ENCODE data around the gene ITIH2. TPM values are rescaled to one million over a fixed set of nuclear protein-coding genes. Genes with fewer than 3 reads are reported as not detected.

The ITIH2 gene
- total RNA-seq, 2 experiments from 2014 or later = not detected

GRCh38 chr10:7686351-7687171 lies 16.6 kb upstream of the ITIH2 start:
- Histone ChIP-seq H3K4me3 (ENCODE audit: low read depth, low read length, poor library complexity, severe bottlenecking) (no peak overlapping the region), H3K36me3 (ENCODE audit: insufficient read depth, low read length) (no peaks in the 10 kb centered on the region), H3K4me1 (ENCODE audit: insufficient read depth, low read length, poor library complexity, severe bottlenecking) (no peaks in the 10 kb centered on the region), H3K4me2 (ENCODE audit: low read length) (0 out of 2 replicates have a peak overlapping the region, but pooled peaks have one; percentile 16), H4K20me1 (ENCODE audit: insufficient read depth, low read length) (no peaks in the 10 kb centered on the region), H3K9me3 (ENCODE audit: low read length) (0 out of 2 replicates have a peak, but pooled peaks cover 6% of the 10 kb centered on the region), H3K27ac (ENCODE audit: low read depth, low read length, poor library complexity, severe bottlenecking) (no peak overlapping the region), H2AFZ (ENCODE audit: low read length) (peak overlapping the region; percentile 55; the same call in 1 of the 2 replicates), H3K79me2 (ENCODE audit: insufficient read depth, low read depth, low read length) (no peaks in the 10 kb centered on the region), H3K9me2 (ENCODE audit: insufficient read depth, low read length) (no peaks in the 10 kb centered on the region)
- ChIA-PET CTCF (ENCODE audit: unreplicated experiment) (interaction anchor here (0.8 to 1.6 kb wide), 3 partner anchors 159 to 284 kb away, joined by 3 to 5 read pairs (median 4); no protein-coding TSS in a partner anchor), POLR2A (interaction anchor here (0.8 to 1.0 kb wide), 2 partner anchors 261 to 1044 kb away, joined by 3 to 4 read pairs; no protein-coding TSS in a partner anchor)
- DNase-seq (ENCODE audit: low spot score) = no peak
- TF ChIP-seq EZH2phosphoT487 (IDR thresholded peaks at IDR 0.05; ENCODE audit: borderline replicate concordance, low read depth, low read length) = no peak
- intact Hi-C loops (cut with micrococcal nuclease; ENCODE audit: unreplicated experiment) = loop anchor here (1.0 to 5.0 kb wide), 3 partner anchors 161 to 426 kb away; no protein-coding TSS in a partner anchor
- no TSS peak for BruUV-seq (replicated peaks)

GRCh38 chr10:7687228-7687907 lies 15.7 kb upstream of the ITIH2 start:
- Histone ChIP-seq H2AFZ (ENCODE audit: low read length) (peak overlapping the region; percentile 55; the same call in 1 of the 2 replicates), H3K79me2 (ENCODE audit: insufficient read depth, low read depth, low read length) (no peaks in the 10 kb centered on the region)
- intact Hi-C loops (cut with micrococcal nuclease; ENCODE audit: unreplicated experiment) = loop anchor here (1.0 to 5.0 kb wide), 3 partner anchors 162 to 427 kb away; no protein-coding TSS in a partner anchor

More at GRCh38 chr10:7687228-7687907, 15.7 kb upstream of the ITIH2 start:
- Histone ChIP-seq H3K36me3 (ENCODE audit: insufficient read depth, low read length) (no peaks in the 10 kb centered on the region), H3K9me2 (ENCODE audit: insufficient read depth, low read length) (no peaks in the 10 kb centered on the region), H3K27ac (ENCODE audit: low read depth, low read length, poor library complexity, severe bottlenecking) (no peak overlapping the region), H3K9me3 (ENCODE audit: low read length) (0 out of 2 replicates have a peak, but pooled peaks cover 6% of the 10 kb centered on the region), H4K20me1 (ENCODE audit: insufficient read depth, low read length) (no peaks in the 10 kb centered on the region), H3K4me3 (ENCODE audit: low read depth, low read length, poor library complexity, severe bottlenecking) (no peak overlapping the region), H3K4me2 (ENCODE audit: low read length) (0 out of 2 replicates have a peak overlapping the region, but pooled peaks have one; percentile 16), H3K4me1 (ENCODE audit: insufficient read depth, low read length, poor library complexity, severe bottlenecking) (no peaks in the 10 kb centered on the region)
- CTCF ChIA-PET (ENCODE audit: unreplicated experiment) = interaction anchor here (0.5 to 1.6 kb wide), 4 partner anchors 160 to 800 kb away, joined by 3 to 5 read pairs (median 4); no protein-coding TSS in a partner anchor
- peak; percentile 100 for TF ChIP-seq CTCF (conservative IDR thresholded peaks at IDR 0.05; ENCODE audit: low read length)
- TF ChIP-seq EZH2phosphoT487 (IDR thresholded peaks at IDR 0.05; ENCODE audit: borderline replicate concordance, low read depth, low read length) = no peak
- no TSS peak for BruUV-seq (replicated peaks)
- POLR2A ChIA-PET = interaction anchor here (0.5 to 1.0 kb wide), 4 partner anchors 44 to 1069 kb away, joined by 3 to 4 read pairs (median 4); no protein-coding TSS in a partner anchor
- peak; percentile 91 for DNase-seq (ENCODE audit: low spot score)

Data from OCI-LY7 (cell line).